Stimulated activated CD4-positive, alpha-beta T cell treated with anti-CD3 and anti-CD28 coated beads, Interleukin-12 subunit alpha, Interleukin-12 subunit beta, amount 100 ng/mL, for 48 hours (primary cell): ENCODE results near the gene SNX2.
"Not testable (repeated sequence)": the region's sequence is repeated elsewhere in the genome, so short reads cannot be mapped to it uniquely, and the experiment has no call there.

Source experiments
- DNase-seq, 3 donors: peaks; one replicate each; pipeline ENCODE4 v3.0.0-alpha.2; 2020; ENCODE audit warnings: low read depth in 2 of 3, low spot score in 1 of 3

SNX2 gene

GRCh38 chr5:122774861-122775549, at the start of gene SNX2:
Gene SNX2, plus strand, starts transcription at chr5:122775080. Its CDS starts 24 bp downstream, at chr5:122775104.
- peak; percentile 75 to 86 (median 80) for DNase-seq

- no peak for DNase-seq
Observed at GRCh38 chr5:122727112-122727541, 47.8 kb upstream of the SNX2 start.

- DNase-seq, result no peak
Observed at GRCh38 chr5:122730037-122730436, 44.8 kb upstream of the SNX2 start.

GRCh38 chr5:122730456-122730855, 44.4 kb upstream of the SNX2 start:
- no peak for DNase-seq

GRCh38 chr5:122736086-122736845, 38.6 kb upstream of the SNX2 start:
- DNase-seq, result no peak

- no peak for DNase-seq
Observed at GRCh38 chr5:122738088-122738487, 36.8 kb upstream of the SNX2 start.

GRCh38 chr5:122741681-122742080, 33.2 kb upstream of the SNX2 start:
- DNase-seq, result no peak

- no peak for DNase-seq
Observed at GRCh38 chr5:122743261-122743660, 31.6 kb upstream of the SNX2 start.

GRCh38 chr5:122745597-122745996, 29.3 kb upstream of the SNX2 start:
- no peak for DNase-seq

- DNase-seq, result no peak
Observed at GRCh38 chr5:122749886-122750285, 25.0 kb upstream of the SNX2 start.

- no peak for DNase-seq
Observed at GRCh38 chr5:122751293-122751782, 23.5 kb upstream of the SNX2 start.

GRCh38 chr5:122753500-122753899, 21.4 kb upstream of the SNX2 start:
- DNase-seq, result no peak

- no peak for DNase-seq
Observed at GRCh38 chr5:122755783-122756182, 19.1 kb upstream of the SNX2 start.

- no peak for DNase-seq
Observed at GRCh38 chr5:122756264-122756911, 18.5 kb upstream of the SNX2 start.

GRCh38 chr5:122757285-122757684, 17.6 kb upstream of the SNX2 start:
- DNase-seq, result no peak

GRCh38 chr5:122759241-122760070, 15.4 kb upstream of the SNX2 start:
- no peak for DNase-seq

- no peak for DNase-seq
Observed at GRCh38 chr5:122760236-122760635, 14.6 kb upstream of the SNX2 start.

- no peak for DNase-seq
Observed at GRCh38 chr5:122761115-122761514, 13.8 kb upstream of the SNX2 start.

GRCh38 chr5:122761896-122762295, 13.0 kb upstream of the SNX2 start:
- DNase-seq, result not testable (repeated sequence)

- no peak for DNase-seq
Observed at GRCh38 chr5:122766130-122766529, 8.8 kb upstream of the SNX2 start.

GRCh38 chr5:122770477-122770876, 4.4 kb upstream of the SNX2 start:
- no peak for DNase-seq
